GM23338 (cell line): ENCODE data around the gene SKOR1. TPM values are rescaled to one million over a fixed set of nuclear protein-coding genes. Genes with fewer than 3 reads are reported as not detected.

ENCODE experiments used
- ATAC-seq: fragments of 200-7000 bp; cut with Tn5 transposase; 3 replicates; pipeline ENCODE4 v1.9.1; 2020
- DNase-seq: peaks from one replicate; pipeline ENCODE4 v3.0.0-alpha.2; 2015; ENCODE audit warnings: low spot score
- H2AFZ ChIP-seq: fragments of 200-600 bp; sonication (generic); 2 replicates; pipeline ENCODE4 v1.8.0; 2016; ENCODE audit warnings: antibody characterized with exemption, mild to moderate bottlenecking, moderate library complexity
- H3F3A ChIP-seq: fragments of 200-600 bp; sonication (generic); replicated peaks from 2 replicates; pipeline ENCODE4 v1.8.0; 2017; ENCODE audit warnings: antibody characterized with exemption, mixed run types, low read depth
- H3K27ac ChIP-seq: fragments of 200-600 bp; sonication (generic); 2 replicates; pipeline ENCODE4 v1.6.1; 2016; ENCODE audit warnings: low read depth
- H3K27me3 ChIP-seq: fragments of 200-600 bp; sonication (generic); 2 replicates; pipeline ENCODE4 v1.8.0; 2016; ENCODE audit warnings: mild to moderate bottlenecking, mixed run types, moderate library complexity; ENCODE audit not compliant: insufficient read depth
- H3K36me3 ChIP-seq: fragments of 200-600 bp; sonication (generic); 2 replicates; pipeline ENCODE4 v1.8.0; 2016; ENCODE audit warnings: mild to moderate bottlenecking; ENCODE audit not compliant: insufficient read depth
- H3K4me1 ChIP-seq: fragments of 200-600 bp; sonication (generic); 2 replicates; pipeline ENCODE4 v1.8.0; 2016; ENCODE audit warnings: mild to moderate bottlenecking, moderate library complexity; ENCODE audit not compliant: insufficient read depth
- H3K4me2 ChIP-seq: fragments of 200-600 bp; sonication (generic); 2 replicates; pipeline ENCODE4 v1.7.1; 2017; ENCODE audit warnings: mixed run types
- H3K4me3 ChIP-seq: fragments of 200-600 bp; sonication (generic); 2 replicates; pipeline ENCODE4 v1.6.1; 2016; ENCODE audit warnings: mixed run types
- H3K79me2 ChIP-seq: fragments of 200-600 bp; sonication (generic); replicated peaks from 2 replicates; pipeline ENCODE4 v1.8.0; 2017; ENCODE audit warnings: mild to moderate bottlenecking; ENCODE audit not compliant: insufficient read depth
- H3K9me2 ChIP-seq: fragments of 200-600 bp; sonication (generic); 2 replicates; pipeline ENCODE4 v1.8.0; 2017; ENCODE audit not compliant: insufficient read depth
- H4K20me1 ChIP-seq: fragments of 200-600 bp; sonication (generic); replicated peaks from 2 replicates; pipeline ENCODE4 v1.8.0; 2017; ENCODE audit warnings: mild to moderate bottlenecking; ENCODE audit not compliant: insufficient read depth
- H3K27ac Mint-ChIP-seq: 2 replicates; pipeline ENCODE4 v1.8.0; 2020; ENCODE audit warnings: inconsistent platforms, mild to moderate bottlenecking, moderate library complexity, mixed read lengths
- H3K27me3 Mint-ChIP-seq: 3 replicates; pipeline ENCODE4 v1.8.0; 2022; ENCODE audit warnings: low read depth, mild to moderate bottlenecking, moderate library complexity, mixed read lengths, inconsistent platforms; ENCODE audit not compliant: insufficient read depth, poor library complexity
- H3K36me3 Mint-ChIP-seq: 3 replicates; pipeline ENCODE4 v1.8.0; 2021; ENCODE audit warnings: low read depth, mild to moderate bottlenecking, inconsistent platforms, moderate library complexity, mixed read lengths
- H3K4me1 Mint-ChIP-seq: 3 replicates; pipeline ENCODE4 v1.8.0; 2020; ENCODE audit warnings: mild to moderate bottlenecking, inconsistent platforms, mixed read lengths
- H3K4me3 Mint-ChIP-seq: 3 replicates; pipeline ENCODE4 v1.8.0; 2021; ENCODE audit warnings: moderate library complexity, mild to moderate bottlenecking, inconsistent platforms, mixed read lengths
- H3K9me3 Mint-ChIP-seq: 3 replicates; pipeline ENCODE4 v1.8.0; 2020; ENCODE audit warnings: moderate library complexity, mild to moderate bottlenecking, inconsistent platforms, mixed read lengths
- CREB1 ChIP-seq: fragments of 250-450 bp; sonication (Bioruptor Pico); IDR thresholded peaks from 2 replicates; pipeline ENCODE4 v1.5.0; 2020; ENCODE audit warnings: low read depth, mild to moderate bottlenecking, moderate library complexity
- EZH2 ChIP-seq: fragments of 200-600 bp; sonication (generic); IDR thresholded peaks from one replicate; pipeline ENCODE4 v1.8.0; 2017; ENCODE audit warnings: antibody characterized with exemption, mild to moderate bottlenecking, low read depth; ENCODE audit not compliant: unreplicated experiment
- EZH2phosphoT487 ChIP-seq: fragments of 200-600 bp; sonication (generic); IDR thresholded peaks from one replicate; pipeline ENCODE4 v1.8.1; 2018; ENCODE audit warnings: antibody characterized with exemption; ENCODE audit not compliant: unreplicated experiment
- JUNB ChIP-seq: IDR thresholded peaks from one replicate; pipeline ENCODE4 v1.6.1; 2016; ENCODE audit warnings: antibody characterized with exemption; ENCODE audit not compliant: unreplicated experiment
- NANOG ChIP-seq: IDR thresholded peaks from 2 replicates; pipeline ENCODE4 v1.6.1; 2016; ENCODE audit warnings: antibody characterized with exemption, borderline replicate concordance
- POLR2AphosphoS5 ChIP-seq: IDR thresholded peaks from 2 replicates; pipeline ENCODE4 v1.6.1; 2016; ENCODE audit warnings: antibody characterized with exemption, low read depth
- REST ChIP-seq: IDR thresholded peaks from one replicate; pipeline ENCODE4 v1.6.1; 2018; ENCODE audit warnings: antibody characterized with exemption; ENCODE audit not compliant: unreplicated experiment
- STAT1 ChIP-seq: IDR thresholded peaks from one replicate; pipeline ENCODE4 v1.6.1; 2016; ENCODE audit warnings: antibody characterized with exemption; ENCODE audit not compliant: unreplicated experiment
- ZNF114 ChIP-seq: fragments of 250-450 bp; sonication (Bioruptor Pico); IDR thresholded peaks from 2 replicates; pipeline ENCODE4 v1.5.0; 2020; ENCODE audit warnings: mild to moderate bottlenecking, moderate library complexity
- ZNF331 ChIP-seq: fragments of 250-450 bp; sonication (Bioruptor Pico); IDR thresholded peaks from 2 replicates; pipeline ENCODE4 v1.5.0; 2020; ENCODE audit warnings: low read depth, mild to moderate bottlenecking, moderate library complexity
- ZNF462 ChIP-seq: fragments of 250-450 bp; sonication (Bioruptor Pico); IDR thresholded peaks from 2 replicates; pipeline ENCODE4 v1.5.0; 2020; ENCODE audit warnings: mild to moderate bottlenecking, moderate library complexity
- polyA plus RNA-seq: library from polyadenylated mRNA; unstranded; fragments of >200 nt; fragmentation: Nextera tagmentation; extraction: Ambion mirVana; gene quantifications from 2 replicates; pipeline ENCODE4 v1.2.1, GENCODE V29; 2016
- total RNA-seq: library from RNA; depleted of rRNA; stranded (reverse); fragments of >200 nt; shearing (Covaris generic); gene quantifications from 2 replicates; pipeline ENCODE4 v1.2.3, GENCODE V29; 2014

The SKOR1 gene
- total and polyA plus RNA-seq, 2 experiments from 2014 or later, result 0.17 TPM; not detected in 1

GRCh38 chr15:67869701-67870100 is 44.4 kb downstream of the SKOR1 start (continued):
- no peak for TF ChIP-seq REST

GRCh38 chr15:67870868-67871408 is 45.6 kb downstream of the SKOR1 start:
- H3K4me2 ChIP-seq, result no peak overlapping the region
- H3K9me2 ChIP-seq, result no peaks in the 10 kb centered on the region
- H3K27me3 ChIP-seq, result no peaks in the 10 kb centered on the region
- no peak overlapping the region for H3K4me3 Mint-ChIP-seq
- no peaks in the 10 kb centered on the region for H3F3A ChIP-seq
- peaks cover 4% of the 10 kb centered on the region; the same call in 2 of the 3 replicates for H3K4me1 Mint-ChIP-seq
- no peak for ATAC-seq
- H3K27ac Mint-ChIP-seq, result no peak overlapping the region
- H3K79me2 ChIP-seq, result no peaks in the 10 kb centered on the region
- H3K9me3 Mint-ChIP-seq, result peaks cover 27% of the 10 kb centered on the region
- H2AFZ ChIP-seq, result no peak overlapping the region
- H4K20me1 ChIP-seq, result no peaks in the 10 kb centered on the region
- no peak overlapping the region for H3K27ac ChIP-seq
- no peak for DNase-seq
- peaks cover 2% of the 10 kb centered on the region; the same call in 1 of the 2 replicates for H3K4me1 ChIP-seq
- H3K27me3 Mint-ChIP-seq, result peaks cover 3% of the 10 kb centered on the region
- H3K36me3 Mint-ChIP-seq, result peaks cover 16% of the 10 kb centered on the region; the same call in 2 of the 3 replicates
- H3K4me3 ChIP-seq, result no peak overlapping the region
- H3K36me3 ChIP-seq, result no peaks in the 10 kb centered on the region; the same call in 1 of the 2 replicates
- TF ChIP-seq JUNB (no peak), ZNF331 (CRISPR knock-in tag) (no peak), REST (no peak), ZNF114 (no peak), EZH2phosphoT487 (no peak), POLR2AphosphoS5 (no peak), STAT1 (no peak), ZNF462 (CRISPR knock-in tag) (no peak), EZH2 (no peak), CREB1 (CRISPR knock-in tag) (no peak), NANOG (no peak)
